IMR-90 (cell line): Measurements from ENCODE around the gene TIAM2. TPM values are rescaled to one million over a fixed set of nuclear protein-coding genes. Genes with fewer than 3 reads are reported as not detected.
A peak's percentile ranks its signal among the peaks of the same experiment; 100 is the strongest.

Experiments used
- ATAC-seq: fragments of 200-7000 bp; cut with Tn5 transposase; 2 replicates; pipeline ENCODE4 v1.9.1; 2020; ENCODE audit warnings: low read depth, mild to moderate bottlenecking, moderate library complexity
- BruUV-seq: library from RNA; stranded (reverse); fragments of 400-500 nt; replicated peaks from 2 replicates; lab custom pipeline; 2021; lab: Mats Ljungman, UMichigan
- CTCF ChIA-PET: fragments of 300-600 bp; formaldehyde crosslinking; extraction: SDS; loops from one replicate; lab custom pipeline; 2021; ENCODE audit warnings: antibody characterized with exemption; lab: Yijun Ruan, JAX
- POLR2A ChIA-PET: fragments of 300-600 bp; sonication (Branson Sonifier 250); formaldehyde crosslinking; loops from one replicate; lab custom pipeline; 2022; ENCODE audit warnings: antibody characterized with exemption; ENCODE audit not compliant: unreplicated experiment; lab: Charles Lee
- DNase-seq: peaks from one replicate; pipeline ENCODE4 v3.0.0; 2013
- H2AFZ ChIP-seq: replicated peaks from 2 replicates; pipeline ENCODE3; 2013; ENCODE audit warnings: low read length, mild to moderate bottlenecking; ENCODE audit not compliant: poor library complexity
- H2AK5ac ChIP-seq: 2 replicates; pipeline ENCODE4 v1.6.1; 2013; ENCODE audit warnings: low read depth, low read length, inconsistent platforms
- H2AK9ac ChIP-seq: replicated peaks from 2 replicates; pipeline ENCODE3; 2013; ENCODE audit warnings: mild to moderate bottlenecking, low read depth, low read length, moderate library complexity; ENCODE audit not compliant: poor library complexity
- H2BK120ac ChIP-seq: 2 replicates; pipeline ENCODE4 v1.6.1; 2013; ENCODE audit warnings: low read depth, low read length, inconsistent platforms
- H2BK15ac ChIP-seq: 3 replicates; pipeline ENCODE4 v1.6.1; 2013; ENCODE audit warnings: low read depth, low read length, inconsistent platforms
- H2BK20ac ChIP-seq: 2 replicates; pipeline ENCODE4 v1.6.1; 2013; ENCODE audit warnings: low read depth, mild to moderate bottlenecking, inconsistent platforms, low read length, moderate library complexity
- H2BK5ac ChIP-seq: 2 replicates; pipeline ENCODE4 v1.6.1; 2013; ENCODE audit warnings: mild to moderate bottlenecking, low read depth, low read length, inconsistent platforms; ENCODE audit not compliant: poor library complexity, severe bottlenecking
- H3K14ac ChIP-seq: replicated peaks from 2 replicates; pipeline ENCODE4 v1.6.1; 2013; ENCODE audit warnings: low read depth, low read length, inconsistent platforms
- H3K18ac ChIP-seq: 2 replicates; pipeline ENCODE4 v1.6.1; 2013; ENCODE audit warnings: low read depth, low read length, control low read depth
- H3K23ac ChIP-seq: 2 replicates; pipeline ENCODE4 v1.6.1; 2013; ENCODE audit warnings: low read depth, low read length, inconsistent platforms
- H3K27ac ChIP-seq: 2 replicates; pipeline ENCODE4 v1.5.1; 2013; ENCODE audit warnings: mild to moderate bottlenecking, control low read depth, low read length; ENCODE audit not compliant: insufficient read depth
- H3K27me3 ChIP-seq: 2 replicates; pipeline ENCODE4 v1.6.1; 2013; ENCODE audit warnings: low read length; ENCODE audit not compliant: control insufficient read depth, insufficient read depth
- H3K36me3 ChIP-seq: 2 replicates; pipeline ENCODE4 v1.6.1; 2013; ENCODE audit warnings: low read length, mixed read lengths; ENCODE audit not compliant: control insufficient read depth, insufficient read depth
- H3K4ac ChIP-seq: 2 replicates; pipeline ENCODE4 v1.6.1; 2013; ENCODE audit warnings: low read depth, low read length, inconsistent platforms
- H3K4me1 ChIP-seq: 2 replicates; pipeline ENCODE4 v1.6.1; 2013; ENCODE audit warnings: low read length, mixed read lengths; ENCODE audit not compliant: control insufficient read depth, insufficient read depth
- H3K4me2 ChIP-seq: 2 replicates; pipeline ENCODE4 v1.6.1; 2013; ENCODE audit warnings: low read depth, mild to moderate bottlenecking, control low read depth, low read length, moderate library complexity
- H3K4me3 ChIP-seq: 2 replicates; pipeline ENCODE4 v1.5.1; 2013; ENCODE audit warnings: low read depth, mild to moderate bottlenecking, control low read depth, low read length, moderate library complexity; ENCODE audit not compliant: insufficient read depth
- H3K56ac ChIP-seq: 2 replicates; pipeline ENCODE4 v1.6.1; 2013; ENCODE audit warnings: low read length, inconsistent platforms; ENCODE audit not compliant: insufficient read depth; ENCODE audit errors: extremely low read depth
- H3K79me1 ChIP-seq, 2 experiments: 2 replicates each; pipeline ENCODE4 v1.6.1; 2013; ENCODE audit warnings: low read length in 2 of 2, inconsistent platforms in 1 of 2, low read depth in 1 of 2
- H3K9ac ChIP-seq: 2 replicates; pipeline ENCODE4 v1.6.1; 2013; ENCODE audit warnings: low read depth, low read length, control low read depth
- H3K9me1 ChIP-seq: 2 replicates; pipeline ENCODE4 v1.6.1; 2013; ENCODE audit warnings: low read length, inconsistent platforms; ENCODE audit not compliant: insufficient read depth
- H3K9me3 ChIP-seq: 2 replicates; pipeline ENCODE4 v1.6.1; 2013; ENCODE audit warnings: low read length; ENCODE audit not compliant: control insufficient read depth, insufficient read depth
- H4K20me1 ChIP-seq: 2 replicates; pipeline ENCODE4 v1.6.1; 2013; ENCODE audit warnings: low read length, inconsistent platforms; ENCODE audit not compliant: insufficient read depth
- H4K5ac ChIP-seq: 2 replicates; pipeline ENCODE4 v1.6.1; 2013; ENCODE audit warnings: mild to moderate bottlenecking, low read depth, low read length, control low read depth
- H4K8ac ChIP-seq, 2 experiments: 2 replicates each; pipeline ENCODE4 v1.6.1; 2013; ENCODE audit warnings: low read depth in 2 of 2, low read length in 2 of 2, control low read depth in 1 of 2, inconsistent platforms in 1 of 2
- H4K91ac ChIP-seq: 2 replicates; pipeline ENCODE4 v1.6.1; 2013; ENCODE audit warnings: low read depth, low read length, inconsistent platforms; ENCODE audit not compliant: insufficient read depth
- BHLHE40 ChIP-seq: fragments of 150-350 bp; IDR thresholded peaks from 2 replicates; pipeline ENCODE4 v1.6.1; 2016; ENCODE audit warnings: mild to moderate bottlenecking, low read depth, low read length
- CEBPB ChIP-seq: IDR thresholded peaks from 2 replicates; pipeline ENCODE4 v1.6.1; 2012; ENCODE audit warnings: low read depth, low read length, improper control_type of control experiment
- CHD1 ChIP-seq: IDR thresholded peaks from 2 replicates; pipeline ENCODE4 v1.6.1; 2012; ENCODE audit warnings: low read depth, low read length, improper control_type of control experiment
- CTCF ChIP-seq: conservative IDR thresholded peaks from 2 replicates; pipeline ENCODE4 v1.5.1; 2012; ENCODE audit warnings: mild to moderate bottlenecking, low read depth, low read length, improper control_type of control experiment
- ELK1 ChIP-seq: fragments of 150-350 bp; IDR thresholded peaks from 2 replicates; pipeline ENCODE4 v1.6.1; 2016; ENCODE audit warnings: low read depth, mild to moderate bottlenecking, low read length, moderate library complexity, borderline replicate concordance
- FOS ChIP-seq: fragments of 150-350 bp; IDR thresholded peaks from 2 replicates; pipeline ENCODE4 v1.6.1; 2016; ENCODE audit warnings: low read depth, low read length
- MAFK ChIP-seq: IDR thresholded peaks from 2 replicates; pipeline ENCODE4 v1.6.1; 2012; ENCODE audit warnings: low read depth, low read length, improper control_type of control experiment
- MAZ ChIP-seq: IDR thresholded peaks from 2 replicates; pipeline ENCODE4 v1.6.1; 2012; ENCODE audit warnings: low read depth, mild to moderate bottlenecking, low read length, improper control_type of control experiment, moderate library complexity, borderline replicate concordance
- MXI1 ChIP-seq: IDR thresholded peaks from 2 replicates; pipeline ENCODE4 v1.6.1; 2012; ENCODE audit warnings: low read depth, mild to moderate bottlenecking, low read length, moderate library complexity, borderline replicate concordance
- NFE2L2 ChIP-seq: fragments of 150-350 bp; IDR thresholded peaks from 2 replicates; pipeline ENCODE4 v1.6.1; 2016; ENCODE audit warnings: low read depth, mild to moderate bottlenecking, low read length
- POLR2A ChIP-seq: IDR thresholded peaks from 2 replicates; pipeline ENCODE4 v1.6.1; 2012; ENCODE audit warnings: mild to moderate bottlenecking, low read depth, low read length
- RAD21 ChIP-seq: IDR thresholded peaks from 2 replicates; pipeline ENCODE4 v1.6.1; 2012; ENCODE audit warnings: low read length, improper control_type of control experiment
- RFX5 ChIP-seq: IDR thresholded peaks from 2 replicates; pipeline ENCODE4 v1.8.0; 2012; ENCODE audit warnings: low read depth, mild to moderate bottlenecking, low read length, moderate library complexity
- SMC3 ChIP-seq: fragments of 150-350 bp; IDR thresholded peaks from 2 replicates; pipeline ENCODE4 v1.6.1; 2016; ENCODE audit warnings: low read depth, mild to moderate bottlenecking, antibody characterized with exemption, low read length, moderate library complexity
- USF2 ChIP-seq: fragments of 150-350 bp; IDR thresholded peaks from 2 replicates; pipeline ENCODE4 v1.6.1; 2017; ENCODE audit warnings: mild to moderate bottlenecking, antibody characterized with exemption, low read length, low read depth
- WGBS, 2 experiments: methylation state at CpG; one replicate each; pipeline versions ENCODE4 v1.1.5 to v1.1.7; 2013; ENCODE audit warnings: missing lambda C conversion rate in 2 of 2; ENCODE audit not compliant: insufficient read length in 1 of 2; ENCODE audit errors: extremely low coverage in 2 of 2; 5-methylcytosine and 5-hydroxymethylcytosine counted together
- dilution Hi-C: fragments of 300-500 bp; cut with HindIII; formaldehyde crosslinking; loops from one replicate; pipeline ENCODE4 v1.14.3; 2018; ENCODE audit warnings: low sequenced_read_pairs; ENCODE audit not compliant: unreplicated experiment
- in situ Hi-C: fragments of 300-500 bp; cut with MboI; formaldehyde crosslinking; loops from 3 replicates; pipeline ENCODE4 v1.14.3; 2019; ENCODE audit warnings: low sequenced_read_pairs, inconsistent platforms, mixed read lengths
- intact Hi-C: fragments of 100-400 bp; cut with micrococcal nuclease; formaldehyde crosslinking; loops from 2 replicates; pipeline ENCODE4 v1.10.0; 2022
- polyA plus RNA-seq, 3 experiments: library from polyadenylated mRNA; depleted of rRNA; stranded (reverse); fragments of >200 nt; gene quantifications; 2 replicates each; pipeline ENCODE4 v1.2.3, GENCODE V29; 2012; ENCODE audit warnings: low replicate concordance in 1 of 3
- total RNA-seq: library from RNA; depleted of rRNA; stranded (reverse); fragments of >200 nt; gene quantifications from 2 replicates; pipeline ENCODE4 v1.2.3, GENCODE V29; 2012

TIAM2 gene
- total and polyA plus RNA-seq, 2 of the 4 experiments (the other 2 are of a cell fraction) = 3.1 to 4.7 TPM

- ChIA-PET POLR2A (no interaction called here), CTCF (interaction anchor here (0.5 to 0.6 kb wide), 2 partner anchors 28 to 49 kb away, joined by 3 read pairs; no protein-coding TSS in a partner anchor)
- no peak overlapping the region for H4K8ac ChIP-seq
- in situ Hi-C loops = no loop called here
- H2BK15ac ChIP-seq = no peak overlapping the region
- no peak overlapping the region for H4K5ac ChIP-seq
- H2BK120ac ChIP-seq = peak overlapping the region; percentile 30; the same call in 1 of the 2 replicates
- H3K36me3 ChIP-seq = 0 out of 2 replicates have a peak, but pooled peaks cover 2% of the 10 kb centered on the region
- no peak overlapping the region for H3K4me2 ChIP-seq
- peaks cover 3% of the 10 kb centered on the region; the same call in 1 of the 2 replicates for H3K4me1 ChIP-seq
- H3K4me3 ChIP-seq = no peak overlapping the region
- 0 out of 2 replicates have a peak overlapping the region, but pooled peaks have one; percentile 29 for H4K91ac ChIP-seq
- no peaks in the 10 kb centered on the region for H3K9me1 ChIP-seq
- DNase-seq (peak; percentile 76), ATAC-seq (peak; percentile 98)
- no peak overlapping the region for H2AFZ ChIP-seq
- no peak overlapping the region for H3K9ac ChIP-seq
- no peak overlapping the region for H2BK5ac ChIP-seq
- peak overlapping the region; percentile 18; the same call in 1 of the 2 replicates for H3K14ac ChIP-seq
- no peaks in the 10 kb centered on the region for H3K9me3 ChIP-seq
- no peaks in the 10 kb centered on the region for H4K20me1 ChIP-seq
- H3K4ac ChIP-seq = 0 out of 2 replicates have a peak overlapping the region, but pooled peaks have one; percentile 15
- H3K18ac ChIP-seq = no peak overlapping the region
- no CpG with 5 or more reads among the region's 4 CpGs for WGBS, 2 experiments
- H2AK5ac ChIP-seq = no peak overlapping the region
- H3K79me1 ChIP-seq = peaks cover 0 to 6% of the 10 kb centered on the region in 2 experiments; a peak in 1 of 4 replicates
- H3K56ac ChIP-seq = no peak overlapping the region
- dilution Hi-C loops = no loop called here
- H3K27me3 ChIP-seq = no peaks in the 10 kb centered on the region
- no peak overlapping the region for H3K23ac ChIP-seq
- no peak overlapping the region for H2AK9ac ChIP-seq
- no peak overlapping the region for H3K27ac ChIP-seq
- BruUV-seq = no TSS peak
- H2BK20ac ChIP-seq = no peak overlapping the region
- intact Hi-C loops = no loop called here
- no peak for TF ChIP-seq ELK1
- no peak for TF ChIP-seq CEBPB
- TF ChIP-seq MXI1 = no peak
- TF ChIP-seq USF2 = no peak
- peak; percentile 70 for TF ChIP-seq FOS
- no peak for TF ChIP-seq CHD1
- no peak for TF ChIP-seq CTCF
- no peak for TF ChIP-seq BHLHE40
- no peak for TF ChIP-seq RAD21
- no peak for TF ChIP-seq RFX5
- no peak for TF ChIP-seq POLR2A
- TF ChIP-seq MAFK = no peak
- TF ChIP-seq SMC3 = no peak
- peak; percentile 20; the same call in 1 of the 2 replicates for TF ChIP-seq MAZ
- no peak for TF ChIP-seq NFE2L2
Observed at GRCh38 chr6:155026022-155026705, 31.0 kb downstream of the TIAM2 start.
